NCI-H2029 treated with DMSO at 0.1 percent for 48 hours (cell line): ENCODE data around the gene OR10X1.

Experiments
- DNase-seq: peaks from one replicate; lab custom pipeline; 2025; lab: John Stamatoyannopoulos, UW

OR10X1 gene

DNA sequence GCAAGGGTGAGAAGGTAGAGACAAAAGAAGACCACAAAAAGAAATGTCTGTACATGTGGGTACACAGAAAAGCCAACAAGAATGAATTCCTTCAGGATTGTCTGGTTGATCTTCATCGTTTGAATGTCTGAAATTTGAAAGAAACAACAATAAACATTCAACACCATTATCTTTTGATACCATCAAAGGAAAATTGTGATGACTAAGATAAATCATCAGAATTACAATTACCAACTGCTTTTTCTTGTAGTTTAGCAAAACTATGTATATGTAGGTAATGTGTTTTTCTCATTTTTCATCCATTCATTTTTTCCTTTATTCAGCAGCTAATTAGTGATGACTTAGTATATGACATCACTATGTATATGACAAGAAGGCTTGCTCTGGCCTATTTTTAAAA, at the start of gene OR10X1:
Gene OR10X1, minus strand, starts transcription at position 167 of the 400 bp plus-strand sequence. Its CDS starts 0 bp downstream, at position 167.
- DNase-seq, result no peak

GRCh38 chr1:158613764-158614163, 34.1 kb upstream of the OR10X1 start:
- DNase-seq, result no peak

DNA sequence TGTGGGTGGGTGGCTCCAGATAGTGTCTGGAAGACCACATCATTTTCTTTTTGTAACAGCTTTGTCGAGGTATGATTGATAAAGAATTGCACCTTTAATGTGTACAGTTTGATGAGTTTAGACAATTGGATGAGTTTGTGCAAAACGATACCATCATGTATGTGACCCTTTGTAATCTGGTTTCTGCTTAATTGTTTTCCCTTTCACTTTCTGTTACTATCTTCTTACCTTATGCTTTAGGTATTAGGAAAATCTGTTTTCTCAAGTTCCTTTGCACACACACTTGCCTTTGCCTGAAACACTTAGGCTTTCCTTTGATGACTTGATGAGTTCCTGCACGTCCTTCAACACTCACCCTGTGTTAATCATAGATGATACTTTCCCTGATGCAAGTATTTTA, 32.2 kb upstream of the OR10X1 start:
- DNase-seq, result no peak

DNA sequence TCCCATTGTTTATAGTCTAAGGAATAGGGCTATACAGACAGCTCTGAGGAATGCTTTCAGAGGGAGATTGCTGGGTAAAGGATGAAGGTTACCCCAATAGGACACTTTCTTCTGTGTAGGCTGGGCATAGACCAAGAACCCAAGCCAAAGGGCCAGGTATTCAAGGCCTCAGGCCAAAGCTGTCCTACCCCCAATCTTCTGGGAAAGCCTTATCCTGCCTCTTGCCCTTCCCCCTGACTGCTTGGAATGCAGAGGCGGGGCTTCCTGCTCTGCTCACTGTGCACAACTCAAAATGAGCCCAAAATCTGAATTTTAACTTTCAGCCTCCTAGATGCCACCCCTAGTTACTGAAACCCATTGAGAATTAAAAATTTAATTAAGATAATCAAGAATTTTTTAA, 27.6 kb upstream of the OR10X1 start:
- no peak for DNase-seq

DNA sequence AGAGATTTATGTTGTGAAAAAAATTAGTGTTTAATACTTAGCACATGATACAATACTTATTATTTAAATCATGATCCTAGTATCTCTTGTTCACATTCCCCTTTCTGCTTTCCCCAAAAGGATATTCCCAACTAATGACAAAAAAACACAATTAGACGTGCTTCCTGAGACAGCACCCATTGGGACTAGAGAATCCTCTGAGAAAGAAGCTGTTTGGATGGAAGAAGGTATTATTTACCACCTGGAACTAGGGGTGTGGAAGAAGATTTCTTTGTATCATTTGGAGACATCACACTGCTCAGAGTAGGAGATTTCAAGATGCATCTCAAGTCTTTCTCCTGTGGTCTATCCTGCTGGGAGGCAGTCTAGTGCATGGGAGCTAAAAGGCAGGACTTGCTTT, 25.3 kb upstream of the OR10X1 start, which contains the start of gene OR10Z1:
Gene OR10Z1, plus strand, starts transcription at position 301 of the 400 bp plus-strand sequence. CDS start 1,171 bp downstream, outside the sequence.
- no peak for DNase-seq

- no peak for DNase-seq
Observed at GRCh38 chr1:158600735-158601134, 21.0 kb upstream of the OR10X1 start.

GRCh38 chr1:158586942-158587341, 7.2 kb upstream of the OR10X1 start:
- DNase-seq, result no peak

GRCh38 chr1:158583962-158584361, 4.3 kb upstream of the OR10X1 start:
- no peak for DNase-seq

GRCh38 chr1:158577561-158577960, 2.1 kb downstream of the OR10X1 start:
- no peak for DNase-seq

- no peak for DNase-seq
Observed at GRCh38 chr1:158572226-158572625, 7.5 kb downstream of the OR10X1 start.

DNA sequence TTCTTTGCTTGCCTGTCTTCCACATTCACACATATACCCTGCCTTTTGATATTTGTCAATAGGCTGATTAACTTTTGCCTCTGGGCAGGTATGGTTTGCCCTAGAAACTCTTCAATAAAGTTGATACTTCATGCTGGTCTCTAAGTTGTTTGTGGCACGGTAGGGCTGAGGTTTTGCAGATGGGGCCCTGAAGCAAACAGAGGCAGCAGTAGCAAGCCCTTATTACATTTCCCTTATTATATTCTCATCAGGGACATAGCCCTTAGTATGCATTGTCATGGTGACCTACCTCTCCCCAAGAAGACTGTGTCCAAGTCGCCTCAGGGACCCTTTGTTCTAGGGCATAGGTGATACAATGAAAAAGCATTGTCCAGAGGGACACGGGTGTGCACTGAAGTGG, 9.2 kb downstream of the OR10X1 start, which contains the start of gene OR6P1:
Gene OR6P1, minus strand, starts transcription at position 101 of the 400 bp plus-strand sequence. CDS start 6,976 bp downstream, outside the sequence.
- DNase-seq, result no peak

- DNase-seq, result no peak
Observed at GRCh38 chr1:158564608-158565007, 15.1 kb downstream of the OR10X1 start.

DNA sequence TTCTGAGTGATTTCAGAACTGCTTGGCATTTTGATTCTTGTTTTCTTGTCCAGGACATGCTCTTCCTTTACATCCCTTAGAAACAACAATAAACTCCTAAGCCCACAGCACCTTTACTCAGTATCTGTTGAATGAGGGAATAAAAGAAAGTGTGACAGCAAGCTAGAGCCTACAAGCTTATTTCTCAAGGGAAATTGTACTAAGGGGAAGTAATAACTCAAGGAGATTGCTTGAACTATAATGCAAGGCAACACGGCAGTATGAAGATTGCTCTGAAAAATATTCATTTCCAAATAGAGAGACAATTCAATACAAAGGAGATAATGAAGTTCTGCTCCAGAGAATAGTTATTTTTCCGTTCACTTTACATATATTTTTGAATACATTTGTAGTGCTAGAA, 15.8 kb downstream of the OR10X1 start:
- DNase-seq, result no peak

DNA sequence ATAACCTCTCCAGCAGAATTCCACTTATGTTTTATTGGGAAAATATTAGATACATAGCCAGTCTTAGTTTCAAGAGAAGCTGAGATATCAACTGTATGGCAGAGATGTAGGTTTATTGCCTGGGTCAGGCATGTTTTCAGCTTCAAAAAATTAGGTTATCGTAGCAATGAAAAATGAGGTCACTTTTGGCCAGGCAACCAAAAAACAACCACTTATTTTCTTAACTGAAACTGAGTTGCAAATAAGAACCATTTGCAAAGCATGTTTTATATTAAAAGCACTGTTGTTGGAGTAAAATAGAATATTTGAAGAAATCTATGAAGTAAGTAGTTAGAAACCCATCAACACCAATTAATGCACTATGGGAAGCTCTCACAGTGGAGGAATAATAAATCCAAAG, 20.0 kb downstream of the OR10X1 start:
- no peak for DNase-seq

DNA sequence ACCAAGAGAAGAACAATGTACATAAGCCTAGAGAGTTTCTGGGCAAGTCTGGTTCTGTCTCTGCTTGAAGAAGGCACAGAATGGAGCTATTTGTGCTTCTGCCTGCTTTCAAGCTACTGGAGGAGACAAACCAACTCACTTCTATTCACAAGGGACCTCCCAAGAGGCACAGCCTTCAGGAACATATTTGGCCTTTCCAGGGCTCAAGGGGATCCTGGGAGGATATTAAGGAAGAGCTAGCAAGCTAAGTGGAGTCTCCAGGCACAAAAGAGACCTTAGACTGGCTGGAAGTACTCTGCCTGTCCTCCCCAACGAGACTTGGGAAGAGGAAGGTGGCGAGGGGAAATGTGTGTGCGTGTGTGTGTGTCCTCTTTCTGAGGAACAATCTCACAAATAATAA, 25.3 kb downstream of the OR10X1 start, which contains the start of gene OR6Y1:
Gene OR6Y1, minus strand, starts transcription at position 54 of the 400 bp plus-strand sequence. CDS start 6,300 bp downstream, outside the sequence.
- DNase-seq, result no peak

GRCh38 chr1:158552296-158552695, 27.4 kb downstream of the OR10X1 start:
- DNase-seq, result no peak

GRCh38 chr1:158547533-158547932, 32.2 kb downstream of the OR10X1 start:
- DNase-seq, result no peak

- DNase-seq, result no peak
Observed at GRCh38 chr1:158537609-158538008, 42.1 kb downstream of the OR10X1 start.

DNA sequence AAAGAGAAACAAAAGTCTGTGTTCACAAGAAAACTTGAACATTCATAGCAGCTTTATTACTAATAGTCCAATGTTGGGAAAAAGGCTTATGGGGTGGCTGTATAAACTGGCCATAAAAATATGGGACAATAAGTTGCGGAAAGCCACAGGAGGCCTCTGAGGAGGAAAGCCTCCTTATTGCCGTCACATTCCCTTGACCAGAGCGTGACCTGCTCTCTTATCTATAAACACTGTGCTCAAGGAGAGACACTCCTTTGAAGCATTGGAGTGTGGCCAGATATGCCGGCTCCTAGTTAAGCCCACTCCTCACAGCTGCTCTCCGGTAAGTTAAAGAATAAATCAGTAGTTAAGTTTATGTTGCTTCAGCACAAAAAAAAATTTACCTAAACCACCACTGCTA, 45.2 kb downstream of the OR10X1 start:
- no peak for DNase-seq
